Measurements from ENCODE around the gene XYLT1.

GRCh38 chr16:17171250-17172143, 299.3 kb downstream of the XYLT1 start:
- no peak for TF ChIP-seq TAF1 (IDR thresholded peaks at IDR 0.05; ENCODE audit: low read depth, low read length)
- TF ChIP-seq POLR2A (IDR thresholded peaks at IDR 0.05; ENCODE audit: low read depth, low read length) = no peak
- no peak for TF ChIP-seq SPI1 (IDR thresholded peaks at IDR 0.05; ENCODE audit: low read depth, low read length)
- TF ChIP-seq POLR2AphosphoS5 (IDR thresholded peaks at IDR 0.05; ENCODE audit: low read depth, low read length) = no peak
